Astrocyte of the spinal cord (primary cell): Measurements from ENCODE around the gene CST3.
"Not testable (repeated sequence)": the region's sequence is repeated elsewhere in the genome, so short reads cannot be mapped to it uniquely, and the experiment has no call there.

ENCODE experiments used
- DNase-seq: peaks from one replicate; pipeline ENCODE4 v3.0.0; 2011; ENCODE audit warnings: low read depth, low spot score
- H3K4me3 ChIP-seq: 2 replicates; pipeline ENCODE4 v1.5.1; 2011; ENCODE audit warnings: low read depth, mild to moderate bottlenecking, low read length, moderate library complexity
- CTCF ChIP-seq: IDR thresholded peaks from 2 replicates; pipeline ENCODE4 v1.5.1; 2012; ENCODE audit warnings: low read depth, mild to moderate bottlenecking, low read length, inconsistent platforms
- in situ Hi-C: cut with HindIII; loops from 2 replicates; pipeline ENCODE4 v1.10.0; 2017; ENCODE audit warnings: low sequenced_read_pairs

CST3 gene

GRCh38 chr20:23669866-23670265 is 32.1 kb upstream of the CST3 start:
- DNase-seq, result no peak
- no peak for TF ChIP-seq CTCF
- in situ Hi-C loops, result no loop called here
- H3K4me3 ChIP-seq, result no peak overlapping the region

GRCh38 chr20:23669327-23669726 is 31.6 kb upstream of the CST3 start:
- no peak for DNase-seq
- no peak overlapping the region for H3K4me3 ChIP-seq
- no peak for TF ChIP-seq CTCF
- in situ Hi-C loops, result no loop called here

GRCh38 chr20:23668477-23668951 is 30.8 kb upstream of the CST3 start:
- DNase-seq, result peak; percentile 58
- peak; percentile 81 for TF ChIP-seq CTCF
- in situ Hi-C loops, result no loop called here

GRCh38 chr20:23667666-23668065 is 29.9 kb upstream of the CST3 start:
- no peak overlapping the region for H3K4me3 ChIP-seq
- DNase-seq, result no peak
- TF ChIP-seq CTCF, result no peak
- in situ Hi-C loops, result no loop called here

More at GRCh38 chr20:23668477-23668951, 30.8 kb upstream of the CST3 start:
- no peak overlapping the region for H3K4me3 ChIP-seq

- in situ Hi-C loops, result no loop called here
- no peak overlapping the region for H3K4me3 ChIP-seq
- DNase-seq, result no peak
- no peak for TF ChIP-seq CTCF
These were observed 28.9 kb upstream of the CST3 start for GRCh38 chr20:23666698-23667097.

GRCh38 chr20:23666189-23666588 is 28.4 kb upstream of the CST3 start:
- H3K4me3 ChIP-seq, result no peak overlapping the region
- DNase-seq, result no peak
- in situ Hi-C loops, result no loop called here
- peak; percentile 50 for TF ChIP-seq CTCF

- in situ Hi-C loops, result no loop called here
- no peak for TF ChIP-seq CTCF
- DNase-seq, result no peak
- H3K4me3 ChIP-seq, result no peak overlapping the region
These were observed 27.2 kb upstream of the CST3 start for GRCh38 chr20:23664954-23665353.

- H3K4me3 ChIP-seq, in situ Hi-C loops, DNase-seq: not testable (repeated sequence)
These were observed 26.3 kb upstream of the CST3 start for GRCh38 chr20:23664046-23664445.
